Measurements from ENCODE around the gene SFRP2. TPM values are rescaled to one million over a fixed set of nuclear protein-coding genes. Genes with fewer than 3 reads are reported as not detected.

Gene SFRP2
- total RNA-seq, 1 donor from 2014 or later = 12.5 TPM

- H3K9me3 ChIP-seq = no peaks in the 10 kb centered on the region
- H3K4me3 ChIP-seq = no peak overlapping the region
- H3K4me1 ChIP-seq = no peaks in the 10 kb centered on the region
- no peaks in the 10 kb centered on the region for H3K36me3 ChIP-seq
- DNase-seq (no peak), ATAC-seq (no peak)
- intact Hi-C loops (cut with DNase I) = no loop called here
- no peak overlapping the region for H3K27ac ChIP-seq
- no peak for TF ChIP-seq CTCF (IDR thresholded peaks at IDR 0.05)
- H3K27me3 ChIP-seq = no peaks in the 10 kb centered on the region
Observed at GRCh38 chr4:153831245-153831644, 42.4 kb upstream of the SFRP2 start.

GRCh38 chr4:153825691-153826090 lies 36.8 kb upstream of the SFRP2 start:
- Histone ChIP-seq H3K9me3 (no peaks in the 10 kb centered on the region), H3K27ac (no peak overlapping the region), H3K4me1 (no peaks in the 10 kb centered on the region), H3K27me3 (no peaks in the 10 kb centered on the region), H3K36me3 (no peaks in the 10 kb centered on the region), H3K4me3 (no peak overlapping the region)
- ATAC-seq (no peak), DNase-seq (no peak)
- intact Hi-C loops (cut with DNase I) = no loop called here
- no peak for TF ChIP-seq CTCF (IDR thresholded peaks at IDR 0.05)

- no peak for DNase-seq
- no peaks in the 10 kb centered on the region for H3K9me3 ChIP-seq
- H3K27ac ChIP-seq = no peak overlapping the region
- ATAC-seq = no peak
- intact Hi-C loops (cut with DNase I) = no loop called here
- H3K36me3 ChIP-seq = no peaks in the 10 kb centered on the region
- H3K27me3 ChIP-seq = no peaks in the 10 kb centered on the region
- H3K4me3 ChIP-seq = no peak overlapping the region
- H3K4me1 ChIP-seq = no peaks in the 10 kb centered on the region
- no peak for TF ChIP-seq CTCF (IDR thresholded peaks at IDR 0.05)
Observed at GRCh38 chr4:153825126-153825525, 36.2 kb upstream of the SFRP2 start.

- Histone ChIP-seq H3K9me3 (no peaks in the 10 kb centered on the region), H3K27me3 (no peaks in the 10 kb centered on the region), H3K4me1 (no peaks in the 10 kb centered on the region), H3K27ac (no peak overlapping the region), H3K36me3 (no peaks in the 10 kb centered on the region), H3K4me3 (no peak overlapping the region)
- DNase-seq (no peak), ATAC-seq (no peak)
- intact Hi-C loops (cut with DNase I) = no loop called here
- no peak for TF ChIP-seq CTCF (IDR thresholded peaks at IDR 0.05)
Observed at GRCh38 chr4:153824501-153824900, 35.6 kb upstream of the SFRP2 start.

- Histone ChIP-seq H3K9me3 (no peaks in the 10 kb centered on the region), H3K27me3 (no peaks in the 10 kb centered on the region), H3K27ac (no peak overlapping the region), H3K36me3 (no peaks in the 10 kb centered on the region), H3K4me3 (no peak overlapping the region), H3K4me1 (no peaks in the 10 kb centered on the region)
- no peak for TF ChIP-seq CTCF (IDR thresholded peaks at IDR 0.05)
- intact Hi-C loops (cut with DNase I) = no loop called here
- no peak for DNase-seq
- ATAC-seq = no peak
Observed at GRCh38 chr4:153823483-153823882, 34.6 kb upstream of the SFRP2 start.

- intact Hi-C loops (cut with DNase I) = no loop called here
- DNase-seq (no peak), ATAC-seq (no peak)
- H3K36me3 ChIP-seq = no peaks in the 10 kb centered on the region
- H3K9me3 ChIP-seq = no peaks in the 10 kb centered on the region
- H3K27me3 ChIP-seq = no peaks in the 10 kb centered on the region
- H3K27ac ChIP-seq = no peak overlapping the region
- H3K4me1 ChIP-seq = no peaks in the 10 kb centered on the region
- no peak for TF ChIP-seq CTCF (IDR thresholded peaks at IDR 0.05)
- no peak overlapping the region for H3K4me3 ChIP-seq
Observed at GRCh38 chr4:153822316-153822715, 33.4 kb upstream of the SFRP2 start.
